HG03039 (cell line): ENCODE measurements around the gene PAX8.

Experiments
- ATAC-seq: cut with Tn5 transposase; IDR thresholded peaks from one replicate; pipeline ENCODE4 v1.9.1; 2021; ENCODE audit warnings: mild to moderate bottlenecking, moderate library complexity; ENCODE audit not compliant: unreplicated experiment

The PAX8 gene

DNA sequence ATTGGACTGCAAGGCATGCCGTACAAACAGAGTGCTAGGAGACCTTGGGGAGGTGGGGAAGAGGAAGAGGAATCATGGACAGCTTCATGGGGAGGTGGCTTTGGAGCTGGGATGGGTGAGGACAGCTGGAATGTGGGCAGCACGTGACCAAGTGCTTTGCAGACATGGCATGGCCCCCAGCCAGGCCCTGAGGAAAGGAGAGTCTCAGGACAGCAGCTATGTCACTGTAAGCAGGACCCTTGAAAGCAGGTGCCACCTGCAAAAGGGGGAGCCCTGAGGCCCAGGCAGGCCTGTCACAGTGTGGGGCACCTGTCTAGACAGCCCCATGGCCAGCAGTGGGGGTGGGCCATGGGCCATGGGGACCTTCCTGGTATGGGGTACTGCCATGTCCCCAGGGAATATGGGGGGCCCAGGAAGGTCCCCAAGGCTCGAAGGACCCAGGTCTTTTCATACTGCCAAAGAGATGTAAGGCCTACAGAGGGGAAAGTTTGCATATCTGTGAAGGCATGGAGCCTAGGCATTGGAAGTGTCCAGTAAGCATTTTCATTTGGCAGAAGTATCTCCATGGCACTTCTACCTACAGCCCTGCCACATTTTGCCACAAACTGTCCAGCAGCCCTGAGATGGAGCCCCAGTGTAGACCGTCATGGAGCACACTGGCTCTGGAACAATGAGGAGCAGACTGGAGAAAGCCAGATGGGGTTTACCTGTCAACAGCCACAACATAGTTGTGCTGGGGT is 9.9 kb downstream of the PAX8 start:
- ATAC-seq: no peak

DNA sequence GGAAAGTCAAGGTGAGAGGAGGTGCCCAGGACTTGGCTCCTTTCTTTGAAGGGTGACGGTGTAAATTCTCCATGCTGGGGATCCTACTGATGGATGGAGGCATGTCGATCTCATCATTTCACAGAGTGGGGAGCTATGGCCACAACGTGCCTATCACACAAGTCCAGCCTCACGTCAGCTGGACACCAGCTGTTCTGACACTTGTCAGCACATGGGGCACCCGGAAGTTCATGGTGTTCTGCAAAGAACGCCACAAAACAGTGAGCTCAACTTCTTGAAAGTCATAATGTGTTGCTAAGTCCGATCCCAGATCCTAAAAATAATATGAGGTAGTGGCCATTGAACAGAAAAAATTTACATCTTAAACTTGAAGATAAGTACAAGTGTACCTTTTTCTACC is 12.3 kb downstream of the PAX8 start:
- no peak for ATAC-seq

DNA sequence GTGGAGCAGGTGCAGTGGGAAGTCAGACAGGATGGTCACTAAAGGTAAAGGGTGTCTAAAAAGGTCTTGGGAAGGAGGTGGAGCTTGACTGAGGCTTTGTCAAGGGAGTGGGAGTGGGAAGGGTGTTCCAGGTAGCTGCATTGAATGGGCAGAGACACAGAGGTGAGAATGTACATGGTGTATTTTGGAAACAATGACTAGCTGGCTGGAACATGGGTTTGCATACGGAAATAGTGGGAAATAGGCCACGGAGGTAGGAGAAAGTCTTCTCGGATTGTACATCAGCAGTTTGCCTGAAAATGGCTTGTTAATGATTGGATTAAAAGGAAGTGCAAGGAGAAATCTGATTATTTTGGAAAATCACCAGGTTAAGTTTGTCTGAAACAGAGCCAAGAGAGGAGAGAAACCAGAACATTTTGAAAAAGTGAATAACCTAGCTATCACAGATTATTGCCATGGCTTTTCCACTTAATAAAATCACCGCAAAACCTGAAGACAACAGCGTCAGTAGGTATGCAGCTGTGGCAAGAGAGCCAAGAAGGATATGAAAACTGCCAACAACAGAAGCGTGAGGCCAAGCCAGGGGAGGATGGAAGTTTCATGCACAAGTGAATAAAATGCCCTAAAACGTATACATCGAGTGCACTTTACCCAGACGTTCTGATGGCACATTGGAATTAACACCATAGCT is 13.9 kb downstream of the PAX8 start:
- ATAC-seq: no peak

DNA sequence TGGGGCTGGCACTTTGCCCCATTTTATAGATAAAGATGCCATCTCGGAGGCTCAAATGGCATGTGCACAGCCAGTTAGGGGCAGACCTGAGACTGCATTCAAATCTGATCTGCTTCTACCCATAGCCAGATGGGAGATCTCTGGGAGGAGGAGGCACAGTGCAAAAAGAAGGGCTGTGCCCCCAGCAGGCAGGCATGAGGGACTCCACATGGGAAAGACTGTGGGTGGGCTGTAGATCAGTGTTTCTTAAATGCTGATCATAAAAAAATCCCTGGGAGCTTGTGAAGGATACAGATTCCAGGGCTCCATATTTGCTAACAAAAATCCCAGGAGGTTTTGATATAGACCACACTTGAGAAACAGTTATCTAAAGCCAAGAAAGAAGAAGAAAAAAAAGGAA is 15.2 kb downstream of the PAX8 start:
- no peak for ATAC-seq

DNA sequence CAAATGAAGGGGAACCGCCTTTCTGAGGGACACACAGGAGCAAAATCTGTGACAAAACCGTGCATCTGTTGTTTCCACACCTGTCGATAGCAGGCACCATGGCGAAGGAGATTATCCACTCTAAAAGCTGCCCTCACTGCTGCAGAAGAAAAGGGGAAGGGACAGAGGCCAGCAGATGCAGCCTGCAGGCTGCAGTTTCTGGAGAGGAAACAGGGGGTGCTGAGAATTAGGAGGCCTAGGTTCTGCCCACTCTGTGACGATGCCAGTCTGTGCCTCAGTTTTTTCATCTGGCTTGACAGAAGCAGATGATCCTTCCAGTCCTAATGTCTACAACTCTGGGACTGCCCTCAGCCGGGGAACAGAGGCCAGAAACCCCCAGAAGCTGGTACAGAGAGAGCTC is 17.7 kb downstream of the PAX8 start:
- no peak for ATAC-seq

DNA sequence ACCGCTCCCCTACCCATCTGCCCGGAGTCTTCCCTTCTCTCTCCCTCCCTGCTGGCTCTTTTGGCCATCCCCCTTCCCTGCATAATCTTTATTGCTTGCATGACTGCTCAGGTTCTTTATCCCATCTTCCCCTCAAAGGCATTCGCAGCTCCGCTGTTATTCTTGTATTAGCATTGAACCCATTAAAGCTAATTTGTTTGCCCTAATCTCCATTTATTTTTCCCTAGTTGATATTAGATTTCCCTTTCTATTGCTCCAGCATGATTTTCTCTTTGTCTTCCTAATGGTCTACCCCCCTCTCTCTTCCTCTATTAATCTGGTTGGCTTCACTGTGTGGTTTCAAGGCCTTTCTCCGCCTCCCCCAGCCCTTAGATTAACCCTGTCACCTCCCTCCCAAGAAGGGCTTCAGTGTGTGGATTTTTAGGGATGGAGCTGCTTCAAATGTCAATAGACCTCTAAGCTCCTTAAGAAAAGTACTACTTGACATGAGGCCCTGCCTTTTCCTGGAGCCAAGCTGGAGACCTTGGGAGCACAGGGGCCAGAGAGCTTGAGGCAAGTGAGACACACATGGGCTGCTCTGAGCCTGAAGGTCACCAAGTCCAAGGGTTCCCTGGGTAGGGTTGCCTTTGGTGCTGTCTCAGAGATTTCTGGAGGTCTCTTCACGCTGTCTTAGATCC is 20.1 kb downstream of the PAX8 start:
- no peak for ATAC-seq

DNA sequence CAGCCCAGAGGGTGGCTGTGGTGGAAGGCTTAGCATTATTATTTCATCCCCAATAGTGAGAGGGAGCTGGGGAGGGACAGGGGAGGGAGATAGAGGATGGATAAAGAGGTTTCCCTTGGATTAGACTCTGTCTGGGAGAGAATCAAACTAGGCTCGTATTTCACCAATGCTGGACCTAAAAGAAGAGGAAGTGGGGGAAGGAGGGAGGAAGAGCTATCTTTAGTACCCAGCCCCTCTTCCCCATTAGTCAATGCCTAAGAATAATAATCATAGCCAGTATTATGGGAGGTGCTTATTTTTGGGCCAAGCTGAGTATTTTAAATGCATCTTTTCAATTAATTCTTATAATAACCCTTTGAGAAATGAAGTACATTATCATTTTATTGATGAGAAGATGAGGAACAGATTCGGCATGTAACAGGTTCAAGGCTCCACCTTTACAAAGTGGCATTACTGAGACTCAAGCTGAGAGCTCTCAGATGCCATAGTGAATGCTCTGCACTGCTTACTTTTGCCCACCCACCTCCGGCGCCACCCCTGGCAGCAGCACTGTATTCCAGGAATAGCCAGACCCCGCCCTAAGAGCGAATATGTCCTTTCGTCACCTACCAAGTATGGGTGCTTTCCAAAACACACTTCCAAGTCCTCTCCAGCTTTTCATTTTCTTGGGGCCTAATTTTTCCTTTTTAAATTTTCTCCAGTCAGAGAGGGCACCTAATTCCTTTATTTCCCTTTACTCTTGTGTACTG is 21.0 kb downstream of the PAX8 start:
- no peak for ATAC-seq

DNA sequence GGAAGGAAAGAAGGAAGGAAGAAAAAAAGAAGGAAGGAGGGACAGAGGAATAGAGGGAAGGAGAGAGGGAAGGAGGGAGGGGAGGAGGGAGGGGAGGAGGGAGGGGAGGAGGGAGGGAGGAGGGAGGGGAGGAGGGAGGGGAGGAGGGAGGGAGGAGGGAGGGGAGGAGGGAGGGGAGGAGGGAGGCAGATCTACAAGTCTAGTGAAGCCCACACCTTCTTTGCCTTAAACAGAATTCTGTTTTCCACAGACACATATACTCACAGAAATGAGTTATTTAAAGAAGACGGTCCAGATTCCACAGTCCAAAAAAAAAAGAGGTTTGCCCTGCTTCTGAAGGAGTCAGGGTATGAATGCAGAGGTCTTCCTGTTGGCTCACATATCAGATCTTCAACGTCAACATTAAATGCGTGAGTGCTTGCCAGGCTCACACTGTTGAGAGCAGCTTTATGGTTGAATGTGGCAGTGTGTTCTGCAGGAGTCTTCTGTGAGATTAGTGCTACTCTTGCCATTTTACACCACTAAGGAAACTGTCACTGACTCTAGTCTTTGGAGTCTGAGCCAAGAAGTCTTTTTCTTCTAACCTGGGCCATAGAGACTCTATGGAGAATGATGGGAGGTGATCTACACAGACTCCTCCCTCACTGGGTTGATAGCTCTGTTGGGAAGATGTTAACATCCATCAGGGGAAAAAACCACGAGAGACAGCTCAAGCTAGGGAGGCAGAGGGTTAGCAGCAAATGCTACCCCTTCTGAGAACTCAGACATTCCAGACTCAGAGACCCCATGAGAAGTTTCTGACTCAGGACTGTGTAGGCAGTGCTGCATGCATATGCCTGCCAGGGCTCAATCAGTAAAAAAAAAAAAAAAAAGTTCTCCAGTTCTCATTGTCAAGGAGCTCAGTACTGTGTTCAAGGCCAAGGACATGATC is 23.3 kb downstream of the PAX8 start:
- no peak for ATAC-seq

DNA sequence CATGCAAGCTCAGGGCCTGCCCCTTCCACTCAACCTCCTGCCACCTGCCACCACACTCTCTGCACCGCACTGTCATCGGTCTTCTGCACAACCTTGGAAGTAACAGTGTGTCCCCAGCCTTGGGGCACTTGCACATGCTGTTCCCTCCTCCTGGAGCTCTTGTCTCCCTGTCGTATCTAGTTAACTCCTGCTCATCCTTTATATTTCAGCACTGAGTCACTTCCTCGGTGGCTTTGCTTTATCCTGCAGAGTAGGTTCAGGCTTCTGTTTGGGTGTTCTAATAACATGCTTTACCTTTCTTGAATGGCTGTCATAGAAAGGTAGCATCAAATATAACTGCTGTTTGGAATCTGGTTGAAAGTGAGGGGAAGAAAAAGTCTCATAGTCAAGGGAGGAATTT is 25.3 kb downstream of the PAX8 start:
- ATAC-seq: no peak

DNA sequence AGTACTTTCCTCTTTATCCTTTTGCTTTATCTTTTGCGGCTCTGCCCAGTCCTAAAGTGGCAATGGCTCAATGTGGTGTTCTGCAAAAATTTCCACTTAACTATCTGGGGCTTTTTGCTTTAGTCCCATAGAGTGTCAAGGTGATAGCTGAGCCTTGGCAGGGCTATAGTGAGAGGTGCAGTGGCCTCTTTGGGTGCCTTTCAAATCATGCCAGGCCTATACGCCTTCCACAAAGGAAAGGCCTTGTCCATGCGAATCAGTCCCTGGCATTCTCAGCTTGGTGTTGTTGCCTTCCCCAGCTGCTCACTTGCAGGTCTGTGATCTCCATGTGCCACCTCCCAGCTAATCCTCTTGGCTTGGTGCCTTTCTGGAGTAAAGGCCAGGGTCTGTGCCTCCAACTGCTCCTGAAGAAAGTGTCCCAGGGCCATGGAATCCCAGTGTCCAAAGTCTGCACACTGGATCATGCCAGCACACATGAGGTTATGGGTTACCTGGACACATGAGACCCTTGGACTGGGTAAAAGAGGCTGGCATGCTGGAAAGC is 26.6 kb downstream of the PAX8 start:
- no peak for ATAC-seq

DNA sequence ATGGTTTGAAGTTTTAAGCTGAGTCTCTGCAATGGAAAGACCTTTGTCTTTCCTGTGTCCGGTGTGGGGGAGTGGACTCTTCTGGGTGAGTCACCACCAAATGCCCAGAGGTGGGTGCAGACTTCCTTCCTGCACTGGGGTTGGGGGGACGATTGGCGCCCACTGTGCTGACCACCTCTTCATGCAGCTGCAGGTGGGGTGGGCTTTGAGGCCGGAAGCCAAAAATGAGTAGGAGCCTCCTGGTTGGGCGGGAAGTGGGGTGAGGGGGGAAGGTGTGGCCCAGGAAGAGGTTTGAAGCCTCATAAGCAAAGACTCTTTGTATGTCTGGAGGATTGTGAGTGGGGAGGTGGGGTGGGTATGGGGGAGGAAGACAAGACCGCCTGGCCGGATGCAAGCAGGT is 27.6 kb downstream of the PAX8 start:
- no peak for ATAC-seq

DNA sequence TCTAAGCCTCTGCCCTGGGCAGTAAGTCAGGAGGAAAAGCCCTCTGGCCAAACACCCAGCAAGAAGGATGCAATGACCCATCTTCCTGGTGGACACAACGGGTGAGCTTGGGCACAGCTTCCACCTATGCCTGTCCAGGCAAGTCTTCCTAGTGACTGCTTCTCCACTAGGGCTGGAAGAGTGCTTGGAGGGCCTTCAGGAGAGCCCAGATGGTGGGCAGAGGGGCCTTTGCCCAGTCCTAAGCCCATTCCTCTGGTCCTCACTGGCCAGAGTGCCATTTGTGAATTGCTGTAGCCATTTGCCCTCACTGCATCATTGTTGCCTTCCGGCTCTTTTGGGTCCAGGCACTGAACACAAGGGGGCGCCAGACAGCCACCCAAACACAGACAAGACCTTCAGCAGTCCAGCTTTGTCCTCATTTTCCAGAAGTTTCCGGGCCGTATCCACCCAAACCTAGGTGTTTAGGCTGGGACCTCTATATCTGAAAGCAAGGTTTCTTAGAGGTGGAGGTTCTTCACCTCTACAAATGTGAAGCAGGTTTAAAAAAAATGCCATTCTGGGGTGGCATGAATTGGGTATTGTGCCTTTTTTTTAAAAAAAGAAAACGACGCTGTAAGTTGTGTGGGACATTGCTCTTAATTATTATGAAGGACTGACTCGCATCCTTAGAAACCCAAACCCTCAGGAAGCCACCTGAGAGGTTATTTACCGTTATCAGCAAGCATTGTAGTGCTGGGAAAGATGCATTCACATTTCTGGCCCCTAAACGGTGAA is 29.5 kb downstream of the PAX8 start:
- no peak for ATAC-seq

DNA sequence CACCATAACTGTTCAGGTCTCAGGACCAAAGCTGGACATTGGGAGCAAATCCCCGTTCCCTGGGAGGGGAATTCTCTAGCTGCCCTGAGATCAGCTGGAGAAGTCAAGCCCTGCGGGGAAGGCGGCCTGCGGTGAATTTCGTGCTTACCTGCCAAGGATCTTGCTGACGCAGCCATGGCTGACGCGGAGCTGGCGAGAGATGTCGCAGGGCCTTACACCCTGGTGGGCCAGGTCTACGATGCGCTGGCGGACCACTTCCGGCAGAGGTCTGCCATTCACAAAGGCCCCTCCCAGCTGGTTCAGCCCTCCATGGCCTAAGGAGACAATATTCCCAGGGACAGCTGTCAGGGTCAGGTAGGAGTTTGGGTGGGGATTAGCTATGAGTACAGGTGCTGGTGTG is 32.1 kb downstream of the PAX8 start:
- no peak for ATAC-seq

DNA sequence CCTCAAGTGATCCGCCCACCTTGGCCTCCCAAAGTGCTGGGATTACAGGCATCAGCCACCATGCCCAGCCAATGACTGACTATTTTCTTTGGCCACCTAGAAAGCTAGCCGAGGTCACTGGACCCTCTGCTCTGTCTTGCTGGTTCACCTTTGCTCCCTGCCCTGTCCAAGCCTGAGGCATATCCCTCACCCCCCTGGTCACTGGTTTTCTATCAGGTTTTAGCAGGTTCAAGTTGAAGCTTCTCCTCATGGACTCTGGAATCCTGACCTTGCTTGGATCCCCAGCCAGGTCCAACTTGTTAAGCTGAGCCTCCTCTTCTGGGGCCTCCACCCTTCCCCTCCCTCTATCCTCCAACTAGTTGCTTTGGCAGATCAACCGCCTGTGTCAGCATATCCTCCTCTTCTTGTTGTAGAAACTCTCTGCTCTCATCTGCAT is 33.4 kb downstream of the PAX8 start:
- ATAC-seq: no peak

DNA sequence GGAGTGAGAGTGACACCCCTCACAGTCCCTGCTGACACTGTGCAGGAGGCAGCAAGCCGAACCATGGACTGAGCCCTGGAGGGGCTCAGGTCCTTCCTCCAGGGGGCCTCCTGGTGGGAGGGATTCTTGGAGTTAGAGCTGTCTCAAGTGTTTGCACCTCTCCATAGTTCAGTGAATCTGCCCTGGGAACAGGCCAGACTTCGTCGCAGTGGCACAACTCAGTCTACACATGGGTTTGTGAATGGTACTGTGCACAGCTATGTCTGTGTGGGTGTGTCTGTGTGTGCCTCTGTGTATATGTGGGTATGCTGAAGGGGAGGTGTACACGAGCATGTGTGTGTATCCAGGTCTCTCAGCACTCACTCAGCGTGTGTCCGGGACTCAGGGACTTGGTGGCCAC is 36.4 kb downstream of the PAX8 start:
- no peak for ATAC-seq

DNA sequence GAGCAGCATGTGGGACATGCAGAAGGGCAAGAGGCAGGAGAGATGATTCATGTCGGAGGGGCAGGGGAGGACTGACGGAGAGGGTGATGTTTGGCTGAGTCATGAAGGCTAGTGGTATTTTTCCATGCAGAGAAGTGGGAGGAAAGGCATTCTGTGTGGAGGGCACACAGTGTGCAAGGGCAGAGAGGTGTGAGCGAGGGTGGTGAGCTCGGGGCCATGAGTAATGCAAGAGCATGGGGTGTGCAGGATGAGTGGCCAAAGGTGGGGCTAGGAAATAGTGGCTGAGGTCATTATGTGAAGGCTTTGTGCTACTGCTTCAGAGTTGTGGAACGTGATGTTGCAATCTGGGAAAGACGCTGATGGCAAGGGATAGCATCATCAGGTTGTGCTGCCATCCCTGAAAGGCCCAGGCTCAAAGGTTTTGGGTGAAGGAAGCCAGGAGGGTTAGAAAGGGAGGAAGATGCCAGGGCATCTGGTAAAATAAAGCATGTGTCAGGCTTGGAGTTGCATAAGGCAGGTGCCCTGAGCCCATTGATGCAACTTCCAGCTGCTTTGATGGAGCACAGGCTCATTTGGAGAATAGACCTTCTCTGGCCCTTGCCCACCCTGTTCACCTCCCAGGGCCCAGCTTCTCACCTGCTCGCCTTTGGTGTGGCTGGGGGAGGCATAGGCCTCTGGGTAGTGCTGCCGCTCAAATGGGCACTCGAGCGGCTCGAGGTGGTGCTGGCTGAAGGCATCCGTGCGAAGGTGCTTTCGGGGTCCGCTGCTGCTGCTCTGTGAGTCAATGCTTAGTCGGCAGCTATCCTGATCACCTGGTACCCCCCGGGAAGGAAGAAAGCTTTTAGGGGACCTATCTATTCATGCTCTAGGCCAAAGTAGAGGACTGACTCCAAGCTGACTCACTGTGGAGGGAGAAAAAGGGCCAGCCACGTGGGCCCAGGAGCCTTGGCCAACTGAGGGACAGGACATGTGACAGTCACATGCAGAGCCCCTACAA is 37.5 kb downstream of the PAX8 start:
- no peak for ATAC-seq

DNA sequence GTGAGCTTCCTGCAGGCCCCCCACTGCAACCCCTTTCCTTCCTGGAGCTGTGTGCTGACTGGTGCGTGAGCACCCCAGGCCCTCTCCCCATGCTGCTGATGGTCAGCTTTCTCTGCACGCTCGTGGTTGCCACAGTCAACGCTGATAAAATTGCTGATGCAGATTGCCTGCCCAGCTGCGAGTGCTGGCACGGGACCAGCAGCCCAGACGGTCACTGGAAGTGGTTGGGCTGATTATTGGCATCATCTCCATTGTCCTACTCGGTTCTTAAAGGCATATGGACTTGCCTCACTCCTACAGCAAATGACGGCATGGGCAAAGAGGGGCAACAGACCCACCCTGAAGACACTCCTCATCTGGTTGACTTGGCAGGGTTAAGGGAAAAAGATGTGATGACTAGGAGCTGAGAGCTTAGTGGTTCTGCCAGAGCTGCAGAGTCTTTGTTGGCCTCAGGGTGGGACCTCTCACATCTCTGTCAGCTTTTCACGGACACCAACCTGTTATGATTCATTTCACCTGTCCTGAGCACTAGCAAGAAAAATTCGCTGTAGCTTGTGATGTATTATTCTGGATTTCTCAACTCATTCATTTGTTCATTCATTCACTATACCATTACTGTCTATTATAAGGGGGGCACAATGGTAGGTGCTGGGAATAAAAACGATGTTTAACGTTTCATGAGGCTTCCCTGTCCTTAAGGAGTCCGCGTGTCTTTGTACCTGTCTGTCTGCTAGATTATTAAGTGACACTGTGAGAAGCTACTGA is 38.4 kb downstream of the PAX8 start:
- ATAC-seq: no peak
